ENCODE results near the gene AIF1.

GRCh38 chr6:31568537-31568961 lies 46.5 kb upstream of the AIF1 start:
- TF ChIP-seq EP300 (IDR thresholded peaks at IDR 0.05) (no peak), POLR2A (IDR thresholded peaks at IDR 0.05) (no peak)
- TF ChIP-seq, protein P1, sequence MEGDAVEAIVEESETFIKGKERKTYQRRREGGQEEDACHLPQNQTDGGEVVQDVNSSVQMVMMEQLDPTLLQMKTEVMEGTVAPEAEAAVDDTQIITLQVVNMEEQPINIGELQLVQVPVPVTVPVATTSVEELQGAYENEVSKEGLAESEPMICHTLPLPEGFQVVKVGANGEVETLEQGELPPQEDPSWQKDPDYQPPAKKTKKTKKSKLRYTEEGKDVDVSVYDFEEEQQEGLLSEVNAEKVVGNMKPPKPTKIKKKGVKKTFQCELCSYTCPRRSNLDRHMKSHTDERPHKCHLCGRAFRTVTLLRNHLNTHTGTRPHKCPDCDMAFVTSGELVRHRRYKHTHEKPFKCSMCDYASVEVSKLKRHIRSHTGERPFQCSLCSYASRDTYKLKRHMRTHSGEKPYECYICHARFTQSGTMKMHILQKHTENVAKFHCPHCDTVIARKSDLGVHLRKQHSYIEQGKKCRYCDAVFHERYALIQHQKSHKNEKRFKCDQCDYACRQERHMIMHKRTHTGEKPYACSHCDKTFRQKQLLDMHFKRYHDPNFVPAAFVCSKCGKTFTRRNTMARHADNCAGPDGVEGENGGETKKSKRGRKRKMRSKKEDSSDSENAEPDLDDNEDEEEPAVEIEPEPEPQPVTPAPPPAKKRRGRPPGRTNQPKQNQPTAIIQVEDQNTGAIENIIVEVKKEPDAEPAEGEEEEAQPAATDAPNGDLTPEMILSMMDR (IDR thresholded peaks at IDR 0.05), result no peak
